HepG2 (cell line): ENCODE measurements around the gene ANKRD52. TPM values are rescaled to one million over a fixed set of nuclear protein-coding genes. Genes with fewer than 3 reads are reported as not detected.
A peak's percentile ranks its signal among the peaks of the same experiment; 100 is the strongest.

Experiments
- AHR ChIP-seq: IDR thresholded peaks from 2 replicates; pipeline ENCODE4 v1.6.1; 2018; ENCODE audit warnings: missing genetic modification reagents, missing compliant biosample characterization
- DR1 ChIP-seq: sonication (generic); formaldehyde crosslinking; IDR thresholded peaks from 2 replicates; pipeline ENCODE4 v1.8.0; 2021; ENCODE audit warnings: mild to moderate bottlenecking, missing genetic modification reagents, inconsistent platforms
- FOXK2 ChIP-seq: fragments of 450-650 bp; IDR thresholded peaks from 2 replicates; pipeline ENCODE4 v1.6.1; 2016
- IRF2 ChIP-seq: IDR thresholded peaks from 2 replicates; pipeline ENCODE4 v1.6.1; 2018; ENCODE audit warnings: missing genetic modification reagents, missing compliant biosample characterization
- MED8 ChIP-seq: sonication (generic); formaldehyde crosslinking; IDR thresholded peaks from 2 replicates; pipeline ENCODE4 v1.8.1; 2023; ENCODE audit warnings: mild to moderate bottlenecking, missing genetic modification reagents; ENCODE audit not compliant: insufficient replicate concordance
- U2AF1 ChIP-seq: fragments of 200-400 bp; formaldehyde crosslinking; optimal IDR thresholded peaks from 2 replicates; pipeline ENCODE3; 2017; ENCODE audit warnings: mild to moderate bottlenecking, low read depth, low read length
- ZNF30 ChIP-seq: sonication (generic); formaldehyde crosslinking; IDR thresholded peaks from 2 replicates; pipeline ENCODE4 v1.5.0; 2020; ENCODE audit warnings: mild to moderate bottlenecking, missing genetic modification reagents
- ZNF326 ChIP-seq: sonication (generic); formaldehyde crosslinking; IDR thresholded peaks from 2 replicates; pipeline ENCODE4 v1.4.0; 2020; ENCODE audit warnings: missing genetic modification reagents, borderline replicate concordance
- ZNF329 ChIP-seq: sonication (generic); formaldehyde crosslinking; IDR thresholded peaks from 2 replicates; pipeline ENCODE4 v1.9.0; 2021; ENCODE audit warnings: low read depth, mild to moderate bottlenecking, missing genetic modification reagents
- ZNF383 ChIP-seq: sonication (generic); formaldehyde crosslinking; IDR thresholded peaks from 2 replicates; pipeline ENCODE4 v1.4.0; 2020; ENCODE audit warnings: missing genetic modification reagents, mild to moderate bottlenecking, borderline replicate concordance
- polyA plus RNA-seq, 8 experiments: library from polyadenylated mRNA; depleted of rRNA in 3 of 8; stranded (reverse) in 7 of 8; unstranded in 1 of 8; fragments of >200 nt; fragmentation: Illumina TruSeq in 4 of 8; extraction: Trizol in 4 of 8; gene quantifications; 2 replicates each; pipeline versions ENCODE4 v1.2.1 to v1.2.3, GENCODE V29; 2011 to 2016; ENCODE audit warnings: low read depth in 4 of 8, missing spikeins in 1 of 8, mixed read lengths in 1 of 8; ENCODE audit not compliant: insufficient read depth in 1 of 8
- total RNA-seq, 5 experiments: library from RNA; depleted of rRNA; stranded (reverse); fragments of >200 nt; fragmentation: Illumina TruSeq; extraction: Trizol; gene quantifications; 2 replicates each; pipeline ENCODE4 v1.2.3, GENCODE V29; 2016; ENCODE audit warnings: low read depth in 1 of 5
- TF ChIP-seq, protein P1 (sequence below): sonication (generic); formaldehyde crosslinking; IDR thresholded peaks from 2 replicates; pipeline ENCODE4 v1.9.0; 2022; ENCODE audit warnings: low read depth, missing genetic modification reagents
- TF ChIP-seq, protein P2 (sequence below), 2 experiments: sonication (generic) in 1 of 2; formaldehyde crosslinking in 1 of 2; IDR thresholded peaks; 2 replicates each; pipeline versions ENCODE4 v1.6.1 to v1.9.0; 2014 to 2022; ENCODE audit warnings: antibody characterized with exemption in 1 of 2, borderline replicate concordance in 1 of 2, inconsistent platforms in 1 of 2, low read depth in 1 of 2, missing genetic modification reagents in 1 of 2
- TF ChIP-seq, protein P3 (sequence below): sonication (generic); formaldehyde crosslinking; IDR thresholded peaks from 2 replicates; pipeline ENCODE4 v1.8.0; 2022; ENCODE audit warnings: mild to moderate bottlenecking, missing genetic modification reagents, moderate library complexity
- TF ChIP-seq, protein P4 (sequence below): IDR thresholded peaks from 2 replicates; pipeline ENCODE4 v1.6.1; 2012; ENCODE audit warnings: low read length, improper control_type of control experiment
- TF ChIP-seq, protein P5 (sequence below): sonication (generic); formaldehyde crosslinking; IDR thresholded peaks from 2 replicates; pipeline ENCODE4 v1.4.0; 2020; ENCODE audit warnings: missing genetic modification reagents; ENCODE audit errors: not compliant biosample characterization

The ANKRD52 gene
- total and polyA plus RNA-seq, 2 of the 13 experiments (the other 11 are each of a cell fraction or from before 2014, with no cell fraction given) = 7.8 to 9.2 TPM

DNA sequence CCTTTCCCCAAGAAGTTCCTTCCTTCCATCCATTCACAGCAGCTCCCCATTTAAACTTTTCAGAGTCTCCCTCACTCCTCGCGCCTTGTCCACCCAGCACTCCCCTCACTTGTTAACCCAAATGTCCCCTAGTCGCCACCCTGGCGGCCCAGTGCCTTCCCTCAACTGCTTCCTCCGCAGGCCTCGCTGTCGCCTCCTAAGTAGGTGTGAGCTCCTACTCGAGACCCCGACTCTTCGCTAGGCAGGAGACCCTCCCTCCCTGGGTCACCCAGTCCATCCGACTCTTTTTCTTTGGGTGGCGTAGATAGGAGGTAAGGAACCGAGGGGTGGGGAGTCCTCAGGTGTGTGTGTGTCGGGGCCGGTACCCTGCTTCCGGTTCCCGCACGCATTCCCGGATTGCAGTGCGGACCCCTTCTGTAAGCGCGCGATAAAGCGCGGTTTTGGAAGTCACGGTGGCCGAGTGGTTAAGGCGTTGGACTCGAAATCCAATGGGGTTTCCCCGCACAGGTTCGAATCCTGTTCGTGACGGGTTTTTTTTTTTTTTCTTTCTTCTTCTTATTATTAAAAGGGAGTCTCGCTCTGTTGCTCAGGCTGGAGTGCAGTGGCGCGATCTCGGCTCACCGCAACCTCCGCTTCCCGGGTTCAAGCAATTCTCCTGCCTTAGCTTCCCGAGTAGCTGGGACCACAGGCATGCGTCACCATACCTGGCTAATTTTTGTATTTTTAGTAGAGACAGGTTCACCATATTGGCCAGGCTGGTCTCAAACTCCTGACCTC lies 68.1 kb downstream of the ANKRD52 start (continued):
- TF ChIP-seq ZNF30 = no peak
- TF ChIP-seq, protein P1, sequence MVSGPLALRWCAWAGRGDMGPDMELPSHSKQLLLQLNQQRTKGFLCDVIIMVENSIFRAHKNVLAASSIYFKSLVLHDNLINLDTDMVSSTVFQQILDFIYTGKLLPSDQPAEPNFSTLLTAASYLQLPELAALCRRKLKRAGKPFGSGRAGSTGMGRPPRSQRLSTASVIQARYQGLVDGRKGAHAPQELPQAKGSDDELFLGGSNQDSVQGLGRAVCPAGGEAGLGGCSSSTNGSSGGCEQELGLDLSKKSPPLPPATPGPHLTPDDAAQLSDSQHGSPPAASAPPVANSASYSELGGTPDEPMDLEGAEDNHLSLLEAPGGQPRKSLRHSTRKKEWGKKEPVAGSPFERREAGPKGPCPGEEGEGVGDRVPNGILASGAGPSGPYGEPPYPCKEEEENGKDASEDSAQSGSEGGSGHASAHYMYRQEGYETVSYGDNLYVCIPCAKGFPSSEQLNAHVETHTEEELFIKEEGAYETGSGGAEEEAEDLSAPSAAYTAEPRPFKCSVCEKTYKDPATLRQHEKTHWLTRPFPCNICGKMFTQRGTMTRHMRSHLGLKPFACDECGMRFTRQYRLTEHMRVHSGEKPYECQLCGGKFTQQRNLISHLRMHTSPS = no peak
- peak; percentile 27 for TF ChIP-seq MED8 (CRISPR knock-in tag)
- TF ChIP-seq DR1 (CRISPR knock-in tag) = no peak
- TF ChIP-seq, protein P2, sequence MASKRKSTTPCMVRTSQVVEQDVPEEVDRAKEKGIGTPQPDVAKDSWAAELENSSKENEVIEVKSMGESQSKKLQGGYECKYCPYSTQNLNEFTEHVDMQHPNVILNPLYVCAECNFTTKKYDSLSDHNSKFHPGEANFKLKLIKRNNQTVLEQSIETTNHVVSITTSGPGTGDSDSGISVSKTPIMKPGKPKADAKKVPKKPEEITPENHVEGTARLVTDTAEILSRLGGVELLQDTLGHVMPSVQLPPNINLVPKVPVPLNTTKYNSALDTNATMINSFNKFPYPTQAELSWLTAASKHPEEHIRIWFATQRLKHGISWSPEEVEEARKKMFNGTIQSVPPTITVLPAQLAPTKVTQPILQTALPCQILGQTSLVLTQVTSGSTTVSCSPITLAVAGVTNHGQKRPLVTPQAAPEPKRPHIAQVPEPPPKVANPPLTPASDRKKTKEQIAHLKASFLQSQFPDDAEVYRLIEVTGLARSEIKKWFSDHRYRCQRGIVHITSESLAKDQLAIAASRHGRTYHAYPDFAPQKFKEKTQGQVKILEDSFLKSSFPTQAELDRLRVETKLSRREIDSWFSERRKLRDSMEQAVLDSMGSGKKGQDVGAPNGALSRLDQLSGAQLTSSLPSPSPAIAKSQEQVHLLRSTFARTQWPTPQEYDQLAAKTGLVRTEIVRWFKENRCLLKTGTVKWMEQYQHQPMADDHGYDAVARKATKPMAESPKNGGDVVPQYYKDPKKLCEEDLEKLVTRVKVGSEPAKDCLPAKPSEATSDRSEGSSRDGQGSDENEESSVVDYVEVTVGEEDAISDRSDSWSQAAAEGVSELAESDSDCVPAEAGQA (IDR thresholded peaks at IDR 0.05; ENCODE audit: low read depth) = no peak
- TF ChIP-seq, protein P2 (CRISPR knock-in tag; IDR thresholded peaks at IDR 0.05; ENCODE audit: borderline replicate concordance) = 0 out of 2 replicates have a peak, but pooled peaks have one; percentile 22
- TF ChIP-seq, protein P3, sequence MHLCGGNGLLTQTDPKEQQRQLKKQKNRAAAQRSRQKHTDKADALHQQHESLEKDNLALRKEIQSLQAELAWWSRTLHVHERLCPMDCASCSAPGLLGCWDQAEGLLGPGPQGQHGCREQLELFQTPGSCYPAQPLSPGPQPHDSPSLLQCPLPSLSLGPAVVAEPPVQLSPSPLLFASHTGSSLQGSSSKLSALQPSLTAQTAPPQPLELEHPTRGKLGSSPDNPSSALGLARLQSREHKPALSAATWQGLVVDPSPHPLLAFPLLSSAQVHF (CRISPR knock-in tag) = peak; percentile 21; the same call in 1 of the 2 replicates
- no peak for TF ChIP-seq FOXK2
- TF ChIP-seq, protein P4, sequence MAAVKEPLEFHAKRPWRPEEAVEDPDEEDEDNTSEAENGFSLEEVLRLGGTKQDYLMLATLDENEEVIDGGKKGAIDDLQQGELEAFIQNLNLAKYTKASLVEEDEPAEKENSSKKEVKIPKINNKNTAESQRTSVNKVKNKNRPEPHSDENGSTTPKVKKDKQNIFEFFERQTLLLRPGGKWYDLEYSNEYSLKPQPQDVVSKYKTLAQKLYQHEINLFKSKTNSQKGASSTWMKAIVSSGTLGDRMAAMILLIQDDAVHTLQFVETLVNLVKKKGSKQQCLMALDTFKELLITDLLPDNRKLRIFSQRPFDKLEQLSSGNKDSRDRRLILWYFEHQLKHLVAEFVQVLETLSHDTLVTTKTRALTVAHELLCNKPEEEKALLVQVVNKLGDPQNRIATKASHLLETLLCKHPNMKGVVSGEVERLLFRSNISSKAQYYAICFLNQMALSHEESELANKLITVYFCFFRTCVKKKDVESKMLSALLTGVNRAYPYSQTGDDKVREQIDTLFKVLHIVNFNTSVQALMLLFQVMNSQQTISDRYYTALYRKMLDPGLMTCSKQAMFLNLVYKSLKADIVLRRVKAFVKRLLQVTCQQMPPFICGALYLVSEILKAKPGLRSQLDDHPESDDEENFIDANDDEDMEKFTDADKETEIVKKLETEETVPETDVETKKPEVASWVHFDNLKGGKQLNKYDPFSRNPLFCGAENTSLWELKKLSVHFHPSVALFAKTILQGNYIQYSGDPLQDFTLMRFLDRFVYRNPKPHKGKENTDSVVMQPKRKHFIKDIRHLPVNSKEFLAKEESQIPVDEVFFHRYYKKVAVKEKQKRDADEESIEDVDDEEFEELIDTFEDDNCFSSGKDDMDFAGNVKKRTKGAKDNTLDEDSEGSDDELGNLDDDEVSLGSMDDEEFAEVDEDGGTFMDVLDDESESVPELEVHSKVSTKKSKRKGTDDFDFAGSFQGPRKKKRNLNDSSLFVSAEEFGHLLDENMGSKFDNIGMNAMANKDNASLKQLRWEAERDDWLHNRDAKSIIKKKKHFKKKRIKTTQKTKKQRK = no peak
- TF ChIP-seq ZNF329 = no peak
- peak; percentile 58 for TF ChIP-seq IRF2
- TF ChIP-seq, protein P5, sequence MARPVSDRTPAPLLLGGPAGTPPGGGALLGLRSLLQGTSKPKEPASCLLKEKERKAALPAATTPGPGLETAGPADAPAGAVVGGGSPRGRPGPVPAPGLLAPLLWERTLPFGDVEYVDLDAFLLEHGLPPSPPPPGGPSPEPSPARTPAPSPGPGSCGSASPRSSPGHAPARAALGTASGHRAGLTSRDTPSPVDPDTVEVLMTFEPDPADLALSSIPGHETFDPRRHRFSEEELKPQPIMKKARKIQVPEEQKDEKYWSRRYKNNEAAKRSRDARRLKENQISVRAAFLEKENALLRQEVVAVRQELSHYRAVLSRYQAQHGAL (CRISPR knock-in tag) = peak; percentile 71
- TF ChIP-seq ZNF383 (CRISPR knock-in tag) = no peak
- TF ChIP-seq AHR = no peak
- TF ChIP-seq U2AF1 = peak; percentile 38
- no peak for TF ChIP-seq ZNF326 (CRISPR knock-in tag)
